GM20431 (cell line): ENCODE measurements around the gene WDR18.

ENCODE experiments used
- in situ Hi-C: fragments of 300-500 bp; cut with MseI, MboI; formaldehyde crosslinking; loops from one replicate; pipeline ENCODE4 v1.15.0; 2020; ENCODE audit warnings: low sequenced_read_pairs; ENCODE audit not compliant: unreplicated experiment

Gene WDR18, protein sequence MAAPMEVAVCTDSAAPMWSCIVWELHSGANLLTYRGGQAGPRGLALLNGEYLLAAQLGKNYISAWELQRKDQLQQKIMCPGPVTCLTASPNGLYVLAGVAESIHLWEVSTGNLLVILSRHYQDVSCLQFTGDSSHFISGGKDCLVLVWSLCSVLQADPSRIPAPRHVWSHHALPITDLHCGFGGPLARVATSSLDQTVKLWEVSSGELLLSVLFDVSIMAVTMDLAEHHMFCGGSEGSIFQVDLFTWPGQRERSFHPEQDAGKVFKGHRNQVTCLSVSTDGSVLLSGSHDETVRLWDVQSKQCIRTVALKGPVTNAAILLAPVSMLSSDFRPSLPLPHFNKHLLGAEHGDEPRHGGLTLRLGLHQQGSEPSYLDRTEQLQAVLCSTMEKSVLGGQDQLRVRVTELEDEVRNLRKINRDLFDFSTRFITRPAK

GRCh38 chr19:984165-984967 lies at the start of gene WDR18:
WDR18 (plus strand) TSS chr19:984345; CDS start chr19:984354, 9 bp downstream.
- in situ Hi-C loops = no loop called here

DNA sequence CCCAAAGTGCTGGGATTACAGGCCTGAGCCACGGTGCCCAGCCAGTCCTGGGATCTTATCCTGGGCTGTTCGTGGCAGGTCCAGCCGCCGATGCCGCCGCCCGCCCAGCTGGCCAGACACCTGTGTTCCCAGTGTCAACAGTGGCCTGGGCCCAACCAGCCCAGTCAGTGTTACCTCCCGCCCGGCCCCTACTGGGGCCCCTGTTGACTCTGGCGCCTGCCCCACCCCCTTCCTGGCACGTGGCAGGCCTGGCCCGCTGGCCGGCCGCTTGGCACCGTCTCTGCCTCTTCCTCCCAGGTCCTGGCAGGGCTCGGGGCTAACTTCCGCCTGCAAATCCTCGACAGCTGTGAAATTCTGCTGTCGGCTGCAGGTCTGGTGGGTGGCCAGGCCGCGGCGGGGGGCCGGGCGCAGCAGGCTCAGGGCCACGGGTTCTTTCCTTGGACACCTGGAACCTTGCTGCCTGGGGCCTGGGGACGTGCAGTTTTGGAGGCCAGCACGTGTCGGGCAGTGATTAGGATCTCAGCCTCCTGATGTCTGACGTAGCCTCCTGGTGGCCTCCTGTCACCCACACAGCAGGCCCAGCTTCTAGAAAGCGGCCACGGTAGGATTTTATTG lies 49.2 kb upstream of the WDR18 start:
- in situ Hi-C loops = no loop called here

DNA sequence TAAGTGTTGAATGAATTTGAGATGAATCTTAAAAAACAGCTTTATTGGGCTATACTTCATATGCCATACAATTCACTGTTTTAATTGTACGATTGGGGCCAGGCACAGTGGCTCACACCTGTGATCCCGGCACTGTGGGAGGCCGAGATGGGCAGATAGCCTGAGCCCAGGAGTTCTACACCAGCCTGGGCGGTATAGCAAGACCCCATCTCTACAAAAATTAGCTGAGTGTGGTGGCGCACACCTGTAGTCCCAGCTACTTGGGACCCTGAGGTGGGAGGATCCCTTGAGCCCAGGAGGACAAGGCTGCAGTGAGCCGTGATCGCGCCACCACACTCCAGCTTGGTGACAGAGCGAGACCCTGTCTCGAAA lies 48.0 kb upstream of the WDR18 start:
- in situ Hi-C loops = no loop called here

DNA sequence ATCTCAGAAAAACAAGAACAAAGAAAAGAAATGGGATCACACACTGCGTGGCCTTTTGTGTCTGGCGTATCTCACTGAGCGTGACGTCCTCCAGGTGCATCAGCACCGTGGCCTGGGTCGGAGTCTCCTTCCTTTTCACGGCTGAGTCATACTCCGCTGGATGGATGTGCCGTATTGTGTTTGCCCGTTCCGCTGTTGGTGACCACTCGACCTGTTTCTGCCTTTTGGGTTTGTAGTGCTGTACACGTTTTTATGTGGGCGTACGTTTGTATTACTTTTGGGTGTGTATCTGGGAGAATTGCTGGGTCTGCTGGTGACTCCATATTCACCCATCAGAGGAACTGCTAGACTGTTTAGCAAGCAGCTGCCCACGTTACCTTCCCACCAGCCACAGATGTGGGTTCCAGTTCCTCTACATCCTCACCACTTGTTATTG lies 46.9 kb upstream of the WDR18 start:
- in situ Hi-C loops = no loop called here

DNA sequence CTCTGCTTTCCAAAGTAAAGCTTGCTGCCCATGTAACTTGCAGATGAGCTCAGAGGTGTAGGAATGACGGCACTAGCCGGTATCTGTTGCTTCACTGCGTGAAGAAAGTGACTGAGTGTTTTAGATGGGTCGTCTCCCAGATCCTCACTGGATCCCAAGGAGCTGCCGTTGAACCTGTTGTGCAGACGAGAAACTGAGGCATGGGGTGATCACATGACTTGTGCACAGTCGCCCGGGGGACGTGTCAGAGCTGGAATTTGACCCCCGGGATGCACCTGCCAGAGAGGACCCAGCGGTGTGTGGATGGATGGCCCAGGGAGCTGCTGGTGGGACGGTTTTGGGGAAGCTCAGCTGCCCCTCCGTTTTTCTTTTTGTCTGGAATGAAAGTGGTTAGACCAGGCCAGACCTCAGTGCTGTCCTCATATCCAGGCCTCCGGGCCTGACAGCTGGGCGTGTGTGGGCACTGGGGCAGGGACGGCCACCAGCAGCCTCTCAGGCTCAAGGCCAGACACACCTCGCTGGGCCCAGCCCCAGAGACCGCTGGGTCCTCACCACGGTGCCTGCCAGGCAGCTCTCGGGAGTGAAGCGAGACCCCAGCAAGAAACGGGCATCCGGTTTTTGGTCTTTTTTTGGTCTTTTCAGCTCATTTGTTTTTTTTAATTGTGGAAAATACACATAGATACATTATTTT lies 45.8 kb upstream of the WDR18 start:
- in situ Hi-C loops = no loop called here

GRCh38 chr19:939439-939838 lies 44.7 kb upstream of the WDR18 start:
- in situ Hi-C loops = no loop called here

GRCh38 chr19:939922-940321 lies 44.2 kb upstream of the WDR18 start:
- in situ Hi-C loops = no loop called here

DNA sequence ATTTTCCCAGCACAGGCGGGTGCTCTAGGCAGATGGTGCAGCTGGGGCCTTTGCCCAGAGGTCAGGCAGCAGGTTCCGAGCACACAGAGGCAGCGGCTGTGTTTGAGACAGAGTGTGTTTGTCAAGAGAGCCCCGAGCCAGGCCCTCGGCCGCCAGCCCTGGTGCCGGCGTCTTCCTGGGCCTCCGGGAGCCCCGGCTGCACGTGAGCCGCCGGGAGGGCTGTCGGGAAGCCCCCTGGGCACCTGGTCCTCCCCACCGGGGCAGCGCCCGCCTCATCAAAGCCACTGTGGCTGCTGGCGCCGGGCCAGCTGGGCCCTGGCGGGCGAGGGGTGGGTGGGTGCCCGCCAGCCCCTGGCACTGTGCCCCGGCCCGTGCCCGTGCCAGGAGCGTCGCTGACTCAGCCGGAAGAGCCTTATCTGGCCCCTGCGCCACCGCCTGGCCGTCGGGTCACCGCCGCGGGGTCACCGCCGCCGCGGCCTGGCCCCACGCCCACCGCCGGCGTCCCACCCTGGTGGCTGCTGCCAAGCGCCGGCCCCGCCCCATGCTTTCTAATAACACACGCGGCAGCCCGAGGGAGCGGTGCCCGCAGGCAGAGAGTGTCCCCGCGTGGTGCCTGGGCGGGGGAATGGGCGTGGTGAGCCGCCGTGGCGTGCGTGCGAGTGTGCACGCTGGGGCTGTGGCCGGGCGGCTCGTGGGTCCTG lies 43.4 kb upstream of the WDR18 start:
- in situ Hi-C loops = no loop called here

- in situ Hi-C loops = no loop called here
Observed at GRCh38 chr19:941292-942132, 42.6 kb upstream of the WDR18 start.

DNA sequence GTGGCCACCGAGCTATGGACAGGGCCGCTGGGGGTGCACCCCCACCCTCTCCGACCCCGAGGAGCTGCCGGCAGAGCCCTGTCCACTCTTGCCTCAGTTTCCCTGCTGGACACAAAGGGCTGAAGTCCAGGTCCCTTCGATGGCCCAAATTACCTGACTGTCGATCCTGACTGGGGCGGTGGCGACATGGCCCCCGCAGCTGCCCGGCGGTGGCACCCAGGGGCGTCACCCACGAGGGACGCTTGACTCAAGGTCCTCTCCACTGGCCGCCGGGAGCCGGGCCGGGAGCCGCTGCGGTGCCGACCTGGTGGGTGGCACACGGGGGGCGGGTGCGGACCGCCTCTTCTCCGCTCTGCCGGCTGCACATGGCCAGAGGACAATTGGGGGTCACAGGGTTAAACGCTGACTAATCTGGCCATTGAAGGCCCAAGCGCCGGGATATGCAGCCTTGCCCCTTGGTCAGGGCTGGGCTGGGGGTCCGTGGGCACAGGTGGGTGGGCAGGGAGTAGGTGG lies 42.0 kb upstream of the WDR18 start:
- in situ Hi-C loops = no loop called here

- in situ Hi-C loops = no loop called here
Observed at GRCh38 chr19:943551-944170, 40.5 kb upstream of the WDR18 start.

- in situ Hi-C loops = no loop called here
Observed at GRCh38 chr19:944171-944567, 40.0 kb upstream of the WDR18 start.

- in situ Hi-C loops = no loop called here
Observed at GRCh38 chr19:944663-945241, 39.4 kb upstream of the WDR18 start.

- in situ Hi-C loops = no loop called here
Observed at GRCh38 chr19:945401-946252, 38.5 kb upstream of the WDR18 start.

- in situ Hi-C loops = no loop called here
Observed at GRCh38 chr19:947090-947706, 36.9 kb upstream of the WDR18 start.

DNA sequence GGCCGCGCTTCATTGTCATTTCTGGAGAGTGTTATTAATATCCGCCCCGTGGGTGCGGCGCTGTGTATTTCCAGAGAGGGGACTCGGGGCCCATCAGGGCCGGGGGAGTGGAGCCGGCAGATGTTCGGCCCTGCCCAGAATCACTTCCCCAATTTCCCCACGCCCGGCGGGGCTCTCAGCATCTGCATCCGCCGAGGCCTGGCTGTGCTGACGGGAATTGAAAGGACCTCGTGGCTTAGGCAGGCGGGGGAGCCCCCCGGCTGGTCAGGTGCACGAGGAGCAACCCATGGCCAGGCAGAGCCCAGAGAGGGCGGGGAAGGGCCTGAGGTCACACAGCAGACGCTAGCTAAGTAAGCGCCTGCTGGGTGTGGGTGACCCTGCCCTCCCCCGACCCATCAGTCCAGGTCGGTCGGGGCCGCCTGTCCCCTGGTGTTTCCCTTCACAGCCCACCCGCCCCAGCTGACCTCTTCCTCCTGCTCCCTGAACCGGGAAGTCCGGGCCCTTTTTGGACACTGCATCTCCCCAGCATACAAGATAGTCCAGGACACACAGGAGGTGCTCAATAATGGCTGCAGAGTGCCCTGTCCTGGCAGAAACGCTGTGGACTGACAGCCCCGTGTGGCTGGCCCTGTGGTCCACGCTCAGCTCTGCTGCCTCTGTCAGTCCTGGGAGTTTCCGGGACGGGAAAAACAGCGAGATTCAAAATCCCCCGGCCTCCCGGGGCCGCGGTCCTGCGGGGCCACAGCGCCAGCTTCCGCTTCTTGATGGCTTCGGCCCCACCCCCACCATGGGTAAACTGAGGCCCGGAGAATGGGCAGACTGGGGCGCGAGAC lies 36.2 kb upstream of the WDR18 start:
- in situ Hi-C loops = no loop called here
